ENCODE data around the gene RNF224. TPM values are rescaled to one million over a fixed set of nuclear protein-coding genes. Genes with fewer than 3 reads are reported as not detected.

RNF224 gene
- polyA plus RNA-seq, 2 of the 4 experiments (the other 2 are of a cell fraction): 0.04 TPM; not detected in 1

GRCh38 chr9:137222190-137223077 is 4.9 kb upstream of the RNF224 start, which contains the start of gene RNF208:
RNF208 (minus strand) TSS chr9:137222240; CDS start chr9:137221212, 1,028 bp downstream.
- no peaks in the 10 kb centered on the region for H3K9me3 ChIP-seq
- no peak for DNase-seq (ENCODE audit: low read depth in 1 of 2, low spot score in 1 of 2)
- CTCF ChIA-PET: interaction anchor here (0.7 to 10.1 kb wide), 11 partner anchors 12 to 193 kb away, joined by 3 to 113 read pairs (median 7); partner anchors contain the start of genes ANAPC2, NPDC1, SSNA1 and TUBB4B
- no peak for TF ChIP-seq ATOH8 (CRISPR knock-in tag; IDR thresholded peaks at IDR 0.05; ENCODE audit: low read depth)
- peak within 1 kb of the TSS; percentile 72 for H3K4me3 ChIP-seq
- ATAC-seq: peak; percentile 0; a peak in 3 of 6 replicates
- 91% methylated on average over 71 of the region's 88 CpGs for WGBS (ENCODE audit: missing lambda C conversion rate)
- FAIRE-seq: no peak
- peak within 1 kb of the TSS; percentile 89 to 93 for H3K27ac ChIP-seq
- peak within 1 kb of the TSS; percentile 82 for H3K4me2 ChIP-seq
- POLR2A ChIA-PET: interaction anchor here (0.6 to 3.5 kb wide), 14 partner anchors 13 to 375 kb away, joined by 3 to 37 read pairs (median 6); partner anchors contain the start of genes ANAPC2, SSNA1, TOR4A and TPRN
- peaks cover 64% of the 10 kb centered on the region for H3K4me1 ChIP-seq

GRCh38 chr9:137223078-137223970 is 4.0 kb upstream of the RNF224 start:
- FAIRE-seq (peak; percentile 90), DNase-seq (ENCODE audit: low read depth in 1 of 2, low spot score in 1 of 2) (peak; percentile 95 to 98), ATAC-seq (peak; percentile 44 to 76)
- Histone ChIP-seq H3K4me2 (peak overlapping the region; percentile 98), H3K4me1 (peaks cover 66% of the 10 kb centered on the region), H3K4me3 (peak overlapping the region; percentile 72), H3K27ac (peak overlapping the region; percentile 89 to 93), H3K9me3 (no peaks in the 10 kb centered on the region)
- POLR2A ChIA-PET: interaction anchor here (0.6 to 3.5 kb wide), 17 partner anchors 13 to 348 kb away, joined by 3 to 37 read pairs (median 5); partner anchors contain the start of genes ANAPC2, SSNA1, TOR4A and TPRN
- 3% methylated on average over 21 of the region's 63 CpGs for WGBS (ENCODE audit: missing lambda C conversion rate)
- TF ChIP-seq JUN (IDR thresholded peaks at IDR 0.05) (peak; percentile 82 to 90; a peak in 4 of 5 replicates), CHD4 (IDR thresholded peaks at IDR 0.05; ENCODE audit: borderline replicate concordance) (no peak), PHF8 (IDR thresholded peaks at IDR 0.05; ENCODE audit: borderline replicate concordance, low read depth) (peak; percentile 24; the same call in 1 of the 2 replicates), ELK1 (IDR thresholded peaks at IDR 0.05; ENCODE audit: low read depth, low read length) (no peak), EHMT2 (IDR thresholded peaks at IDR 0.05; ENCODE audit: low read depth) (no peak), BCL3 (IDR thresholded peaks at IDR 0.05) (0 out of 3 replicates have a peak, but pooled peaks have one; percentile 7), MAX (IDR thresholded peaks at IDR 0.05) (peak; percentile 55), PBX3 (IDR thresholded peaks at IDR 0.05) (peak; percentile 23; the same call in 1 of the 2 replicates), E2F6 (IDR thresholded peaks at IDR 0.05; ENCODE audit: borderline replicate concordance, low read depth) (peak; percentile 37; the same call in 1 of the 2 replicates), POLR2A (IDR thresholded peaks at IDR 0.05; ENCODE audit: low read length) (peak; percentile 60), KDM5A (IDR thresholded peaks at IDR 0.05) (no peak)
- CTCF ChIA-PET: interaction anchor here (0.7 to 10.1 kb wide), 14 partner anchors 11 to 194 kb away, joined by 3 to 113 read pairs (median 5); partner anchors contain the start of genes ANAPC2, NPDC1, SSNA1 and TUBB4B
